HFF-Myc (cell line): Measurements from ENCODE around the gene ZNF311.

Experiments
- DNase-seq: peaks from one replicate; pipeline ENCODE4 v3.0.0-alpha.2; 2011; ENCODE audit warnings: low read depth; ENCODE audit errors: extremely low read depth
- H3K4me3 ChIP-seq: replicated peaks from 2 replicates; pipeline ENCODE4 v1.5.1; 2011; ENCODE audit warnings: low read depth, mild to moderate bottlenecking, control low read depth, low read length
- CTCF ChIP-seq: IDR thresholded peaks from 2 replicates; pipeline ENCODE4 v1.5.1; 2012; ENCODE audit warnings: mild to moderate bottlenecking, low read depth, low read length, control low read depth; ENCODE audit errors: missing control alignments

The ZNF311 gene

DNA sequence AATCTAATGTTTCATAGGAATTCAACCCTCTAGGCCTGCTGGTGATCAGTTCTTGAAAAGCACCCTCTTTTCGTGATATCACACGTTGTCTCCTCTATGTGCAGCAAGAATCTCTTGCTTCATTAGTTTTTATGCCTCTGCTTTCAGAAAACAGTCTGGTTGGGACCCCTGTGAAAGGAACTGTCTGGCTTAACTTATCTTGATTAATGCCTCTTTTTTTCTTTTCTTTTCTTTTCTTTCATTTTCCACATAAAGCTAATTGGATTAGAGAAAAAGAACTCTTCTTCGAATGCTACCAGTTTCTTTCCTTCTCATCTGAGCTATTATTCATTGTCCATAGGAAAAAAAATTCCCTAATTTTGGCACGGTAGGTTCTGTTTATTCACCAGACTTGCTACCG is 21.3 kb downstream of the ZNF311 start:
- DNase-seq, result no peak
- TF ChIP-seq CTCF, result no peak
- peak overlapping the region; percentile 51 for H3K4me3 ChIP-seq

DNA sequence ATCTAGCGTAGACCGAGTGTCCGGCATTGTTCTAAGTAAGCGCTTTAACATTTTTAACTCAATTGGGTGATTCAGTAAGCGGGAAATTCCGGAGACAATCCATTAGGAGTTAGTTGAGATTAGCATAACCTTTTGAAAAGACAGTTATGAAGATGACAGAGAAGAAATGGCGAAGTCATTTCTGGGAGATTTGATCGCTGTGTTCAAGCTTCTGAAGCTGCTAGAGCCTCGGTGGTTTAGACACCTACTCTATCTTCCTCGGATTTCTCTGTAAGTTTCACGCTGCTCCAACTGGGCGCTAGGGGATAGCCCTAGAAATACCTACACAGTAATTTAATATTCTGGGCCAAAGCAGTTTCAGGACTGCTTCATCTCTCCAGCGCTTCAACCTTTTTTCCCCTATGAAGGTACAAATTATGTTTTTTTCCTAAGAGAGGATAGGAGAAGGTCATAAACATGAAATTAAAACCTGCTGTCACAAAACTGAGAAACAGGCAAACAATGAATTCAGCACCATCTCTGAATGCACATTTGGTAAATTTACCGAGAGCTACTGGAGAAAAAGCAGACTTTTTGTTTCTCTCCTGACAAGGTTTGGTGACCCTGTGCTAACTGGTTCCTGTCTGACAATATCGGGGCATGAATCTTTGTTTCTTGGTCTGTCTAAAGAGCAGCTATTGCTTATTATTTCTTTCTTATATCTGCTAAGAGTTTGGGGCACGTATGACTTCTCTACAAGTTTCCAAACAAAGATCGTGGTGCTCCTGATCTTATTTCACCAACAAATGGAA is 22.4 kb downstream of the ZNF311 start:
- H3K4me3 ChIP-seq, result peak overlapping the region; percentile 69
- no peak for DNase-seq
- no peak for TF ChIP-seq CTCF

DNA sequence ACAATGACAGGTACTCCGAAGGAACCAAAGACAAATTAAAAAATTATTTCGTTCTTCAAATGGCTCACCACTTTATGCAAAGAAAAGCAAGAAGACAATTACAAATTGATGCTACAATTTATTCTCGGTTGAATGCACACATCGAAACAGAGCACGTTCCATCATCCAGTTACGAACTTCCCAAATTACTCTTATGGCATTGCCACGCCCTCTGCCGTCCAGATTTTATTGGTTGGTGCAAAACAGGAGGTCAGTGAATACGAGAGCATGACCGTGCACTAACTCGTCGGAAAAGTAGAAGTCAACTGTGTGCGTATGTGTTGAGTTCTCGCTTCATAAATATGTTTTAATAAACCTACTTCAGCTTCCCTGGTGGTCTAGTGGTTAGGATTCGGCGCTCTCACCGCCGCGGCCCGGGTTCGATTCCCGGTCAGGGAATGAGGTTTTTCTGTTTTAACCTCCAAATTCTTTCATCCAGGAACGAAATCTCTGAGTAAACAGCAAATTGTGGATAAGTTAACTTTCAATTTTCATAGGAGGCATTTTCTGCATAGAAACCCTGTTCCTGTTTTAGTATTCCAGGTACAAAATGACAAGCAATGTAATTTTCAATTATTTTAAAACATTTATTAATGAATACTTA is 23.2 kb downstream of the ZNF311 start:
- peak; percentile 83 for DNase-seq
- TF ChIP-seq CTCF, result no peak
- peak overlapping the region; percentile 69 for H3K4me3 ChIP-seq

GRCh38 chr6:28981431-28981832 is 23.7 kb downstream of the ZNF311 start:
- DNase-seq, result no peak
- TF ChIP-seq CTCF, result no peak
- H3K4me3 ChIP-seq, result peak overlapping the region; percentile 69

GRCh38 chr6:28980852-28981430 is 24.2 kb downstream of the ZNF311 start:
- peak overlapping the region; percentile 69 for H3K4me3 ChIP-seq
- peak; percentile 11 for TF ChIP-seq CTCF
- DNase-seq, result no peak

- TF ChIP-seq CTCF, result no peak
- no peak for DNase-seq
- peak overlapping the region; percentile 69 for H3K4me3 ChIP-seq
These were observed 24.8 kb downstream of the ZNF311 start for GRCh38 chr6:28980137-28980851.
